B cell (primary cell): ENCODE results near the gene PSMD6. TPM values are rescaled to one million over a fixed set of nuclear protein-coding genes. Genes with fewer than 3 reads are reported as not detected.
A peak's percentile ranks its signal among the peaks of the same experiment; 100 is the strongest.

Source experiments
- ATAC-seq: fragments of 200-7000 bp; cut with Tn5 transposase; one replicate; pipeline ENCODE4 v1.10.0; 2021; ENCODE audit warnings: low read depth, mild to moderate bottlenecking, moderate number of reproducible peaks, moderate library complexity
- CTCF ChIA-PET: fragments of 350-600 bp; sonication (Branson Sonifier 250); formaldehyde crosslinking; loops from one replicate; lab custom pipeline; 2021; ENCODE audit warnings: antibody characterized with exemption, inconsistent platforms; lab: Charles Lee
- POLR2A ChIA-PET: fragments of 350-600 bp; sonication (Branson Sonifier 250); formaldehyde crosslinking; loops from one replicate; lab custom pipeline; 2021; ENCODE audit warnings: antibody characterized with exemption; lab: Charles Lee
- DNase-seq: peaks from one replicate; pipeline ENCODE4 v3.0.0; 2013
- H2AFZ ChIP-seq: 2 replicates; pipeline ENCODE4 v1.6.1; 2012; ENCODE audit warnings: mild to moderate bottlenecking, low read depth, low read length; ENCODE audit not compliant: insufficient read depth, poor library complexity, severe bottlenecking
- H3K27ac ChIP-seq, 2 donors: 1 replicate in 1 of 2; 2 replicates in 1 of 2; pipeline ENCODE4 v1.5.1; 2012 to 2013; ENCODE audit warnings: low read length in 2 of 2, mild to moderate bottlenecking in 2 of 2, moderate library complexity in 1 of 2
- H3K27me3 ChIP-seq, 4 experiments: fragments of 200-600 bp in 1 of 4; sonication (generic) in 1 of 4; replicated peaks in 1 of 4; 1 replicate in 2 of 4; 2 replicates in 2 of 4; pipeline versions ENCODE4 v1.6.1 to v1.7.0; 2013 to 2016; ENCODE audit warnings: low read length in 3 of 4, mild to moderate bottlenecking in 2 of 4, mixed read lengths in 1 of 4, moderate library complexity in 1 of 4; ENCODE audit not compliant: insufficient read depth in 4 of 4, control insufficient read depth in 3 of 4; ENCODE audit errors: control extremely low read depth in 1 of 4
- H3K36me3 ChIP-seq, 2 experiments: replicated peaks in 1 of 2; 1 replicate in 1 of 2; 2 replicates in 1 of 2; pipeline versions ENCODE4 v1.6.1 to v1.7.1; 2013; ENCODE audit warnings: low read length in 1 of 2; ENCODE audit not compliant: insufficient read depth in 2 of 2, control insufficient read depth in 1 of 2; ENCODE audit errors: control extremely low read depth in 1 of 2, extremely low read depth in 1 of 2
- H3K4me1 ChIP-seq, 2 donors: fragments of 200-600 bp in 1 of 2; sonication (generic) in 1 of 2; 1 replicate in 1 of 2; 2 replicates in 1 of 2; pipeline versions ENCODE4 v1.5.1 to v1.6.1; 2013 to 2017; ENCODE audit warnings: low read length in 2 of 2; ENCODE audit not compliant: control insufficient read depth in 2 of 2, insufficient read depth in 2 of 2
- H3K4me2 ChIP-seq: replicated peaks from 2 replicates; pipeline ENCODE3; 2012; ENCODE audit warnings: mild to moderate bottlenecking, low read depth, low read length; ENCODE audit not compliant: poor library complexity, severe bottlenecking
- H3K4me3 ChIP-seq, 5 experiments: fragments of 200-600 bp in 1 of 5; sonication (generic) in 1 of 5; 1 replicate in 3 of 5; 2 replicates in 2 of 5; pipeline versions ENCODE4 v1.5.1 to v1.7.0; 2011 to 2016; ENCODE audit warnings: low read length in 4 of 5, mild to moderate bottlenecking in 4 of 5, low read depth in 2 of 5, control low read depth in 1 of 5, moderate library complexity in 1 of 5; ENCODE audit not compliant: insufficient read depth in 1 of 5; ENCODE audit errors: control extremely low read depth in 1 of 5, extremely low read depth in 1 of 5
- H3K79me2 ChIP-seq: fragments of 200-600 bp; sonication (generic); one replicate; pipeline ENCODE4 v1.6.0; 2016; ENCODE audit warnings: low read length; ENCODE audit not compliant: control insufficient read depth, insufficient read depth
- H3K9ac ChIP-seq: fragments of 200-600 bp; sonication (generic); 2 replicates; pipeline ENCODE4 v1.6.1; 2017; ENCODE audit warnings: mild to moderate bottlenecking, low read length, moderate library complexity
- H3K9me3 ChIP-seq, 3 donors: one replicate each; pipeline versions ENCODE4 v1.6.1 to v1.7.1; 2013; ENCODE audit warnings: low read length in 2 of 3; ENCODE audit not compliant: control insufficient read depth in 2 of 3, insufficient read depth in 1 of 3; ENCODE audit errors: control extremely low read depth in 1 of 3
- H4K20me1 ChIP-seq: 2 replicates; pipeline ENCODE4 v1.6.0; 2012; ENCODE audit warnings: mild to moderate bottlenecking, low read length; ENCODE audit not compliant: insufficient read depth, control insufficient read depth, poor library complexity, severe bottlenecking
- H3K27ac Mint-ChIP-seq: one replicate; pipeline ENCODE4 v1.8.0; 2021; ENCODE audit warnings: mixed read lengths
- H3K27me3 Mint-ChIP-seq: one replicate; pipeline ENCODE4 v1.8.0; 2021; ENCODE audit warnings: mixed read lengths
- H3K4me1 Mint-ChIP-seq: one replicate; pipeline ENCODE4 v1.8.0; 2021; ENCODE audit warnings: mixed read lengths
- H3K4me3 Mint-ChIP-seq: one replicate; pipeline ENCODE4 v1.8.0; 2021; ENCODE audit warnings: mixed read lengths
- H3K9me3 Mint-ChIP-seq: one replicate; pipeline ENCODE4 v1.8.0; 2022; ENCODE audit warnings: mixed read lengths; ENCODE audit not compliant: insufficient read depth
- EZH2 ChIP-seq: IDR thresholded peaks from 2 replicates; pipeline ENCODE4 v1.6.1; 2012; ENCODE audit warnings: borderline replicate concordance, low read depth, mild to moderate bottlenecking, moderate library complexity, low read length; ENCODE audit not compliant: insufficient read depth, poor library complexity, severe bottlenecking
- WGBS: methylation state at CpG from one replicate; pipeline ENCODE4 v1.1.5; 2013; ENCODE audit warnings: missing lambda C conversion rate; ENCODE audit not compliant: insufficient coverage; 5-methylcytosine and 5-hydroxymethylcytosine counted together
- intact Hi-C: fragments of 100-400 bp; cut with micrococcal nuclease; formaldehyde crosslinking; loops from one replicate; pipeline ENCODE4 v1.10.0; 2022
- polyA plus RNA-seq: library from polyadenylated mRNA; depleted of rRNA; stranded (reverse); fragments of >200 nt; gene quantifications from 2 replicates; pipeline ENCODE4 v1.2.3, GENCODE V29; 2012
- total RNA-seq, 2 donors: library from RNA; stranded (reverse); fragments of 120-200 nt in 1 of 2; gene quantifications; 1 replicate in 1 of 2; 2 replicates in 1 of 2; pipeline versions ENCODE4 v1.2.3 to v1.2.4, GENCODE V29; 2013 to 2022
- TF ChIP-seq, protein P1 (sequence below): fragments of 200-600 bp; IDR thresholded peaks from one replicate; pipeline ENCODE4 v1.8.0; 2022; ENCODE audit warnings: antibody characterized with exemption, mild to moderate bottlenecking

PSMD6 gene
- total and polyA plus RNA-seq, 2 donors (not counting 1 experiment from before 2014, with no cell fraction given) = 34.7 to 63.4 TPM

DNA sequence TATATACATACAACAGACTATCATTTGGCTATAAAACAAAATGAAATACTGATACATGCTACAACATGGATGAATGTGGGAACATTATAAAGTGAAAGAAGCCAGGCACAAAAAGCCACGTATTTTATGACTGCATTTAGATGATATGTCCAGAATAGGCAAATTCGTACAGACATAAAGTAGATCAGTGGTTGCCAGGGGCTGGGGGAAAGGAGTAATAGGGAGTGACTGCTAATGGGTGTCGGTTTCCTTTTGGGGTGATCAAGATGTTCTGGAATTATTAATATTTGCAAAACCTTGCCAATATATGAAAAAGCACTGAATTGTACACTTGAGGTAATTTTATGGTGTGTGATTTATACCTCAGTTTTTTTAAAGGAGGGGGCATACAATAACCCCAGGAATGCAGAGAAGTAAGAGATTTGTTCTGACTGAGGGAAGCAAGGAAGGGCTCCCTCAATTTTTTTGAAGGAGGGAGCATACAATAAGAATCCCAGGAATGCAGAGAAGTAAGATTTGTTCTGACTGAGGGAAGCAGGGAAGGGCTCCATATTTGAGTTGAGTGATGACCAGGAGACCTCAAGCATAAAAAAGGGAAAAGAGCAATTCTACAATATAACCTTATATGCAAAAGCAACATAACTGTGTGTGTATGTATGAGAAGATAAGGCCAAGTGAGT is 6.2 kb downstream of the PSMD6 start:
- Histone ChIP-seq H3K4me1 (peaks cover 4% of the 10 kb centered on the region in 2 donors), H3K4me2 (no peak overlapping the region), H4K20me1 (no peaks in the 10 kb centered on the region), H3K9ac (no peak overlapping the region), H3K79me2 (peaks cover 10% of the 10 kb centered on the region), H3K4me3 (no peak overlapping the region), H2AFZ (no peak overlapping the region), H3K27me3 (no peaks in the 10 kb centered on the region), H3K27ac (no peak overlapping the region), H3K36me3 (peaks cover 9 to 71% of the 10 kb centered on the region in 2 experiments), H3K9me3 (no peaks in the 10 kb centered on the region)
- no peaks in the 10 kb centered on the region for H3K9me3 Mint-ChIP-seq
- H3K27me3 Mint-ChIP-seq = no peaks in the 10 kb centered on the region
- CTCF ChIA-PET = no interaction called here
- no peak for ATAC-seq
- peak overlapping the region; percentile 7 for H3K27ac Mint-ChIP-seq
- H3K4me3 Mint-ChIP-seq = no peak overlapping the region
- intact Hi-C loops = no loop called here
- no peak for TF ChIP-seq EZH2
- TF ChIP-seq, protein P1, sequence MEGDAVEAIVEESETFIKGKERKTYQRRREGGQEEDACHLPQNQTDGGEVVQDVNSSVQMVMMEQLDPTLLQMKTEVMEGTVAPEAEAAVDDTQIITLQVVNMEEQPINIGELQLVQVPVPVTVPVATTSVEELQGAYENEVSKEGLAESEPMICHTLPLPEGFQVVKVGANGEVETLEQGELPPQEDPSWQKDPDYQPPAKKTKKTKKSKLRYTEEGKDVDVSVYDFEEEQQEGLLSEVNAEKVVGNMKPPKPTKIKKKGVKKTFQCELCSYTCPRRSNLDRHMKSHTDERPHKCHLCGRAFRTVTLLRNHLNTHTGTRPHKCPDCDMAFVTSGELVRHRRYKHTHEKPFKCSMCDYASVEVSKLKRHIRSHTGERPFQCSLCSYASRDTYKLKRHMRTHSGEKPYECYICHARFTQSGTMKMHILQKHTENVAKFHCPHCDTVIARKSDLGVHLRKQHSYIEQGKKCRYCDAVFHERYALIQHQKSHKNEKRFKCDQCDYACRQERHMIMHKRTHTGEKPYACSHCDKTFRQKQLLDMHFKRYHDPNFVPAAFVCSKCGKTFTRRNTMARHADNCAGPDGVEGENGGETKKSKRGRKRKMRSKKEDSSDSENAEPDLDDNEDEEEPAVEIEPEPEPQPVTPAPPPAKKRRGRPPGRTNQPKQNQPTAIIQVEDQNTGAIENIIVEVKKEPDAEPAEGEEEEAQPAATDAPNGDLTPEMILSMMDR = no peak
- POLR2A ChIA-PET = no interaction called here
- no peak for DNase-seq
- H3K4me1 Mint-ChIP-seq = peaks cover 12% of the 10 kb centered on the region
- no CpG with 5 or more reads among the region's 3 CpGs for WGBS

DNA sequence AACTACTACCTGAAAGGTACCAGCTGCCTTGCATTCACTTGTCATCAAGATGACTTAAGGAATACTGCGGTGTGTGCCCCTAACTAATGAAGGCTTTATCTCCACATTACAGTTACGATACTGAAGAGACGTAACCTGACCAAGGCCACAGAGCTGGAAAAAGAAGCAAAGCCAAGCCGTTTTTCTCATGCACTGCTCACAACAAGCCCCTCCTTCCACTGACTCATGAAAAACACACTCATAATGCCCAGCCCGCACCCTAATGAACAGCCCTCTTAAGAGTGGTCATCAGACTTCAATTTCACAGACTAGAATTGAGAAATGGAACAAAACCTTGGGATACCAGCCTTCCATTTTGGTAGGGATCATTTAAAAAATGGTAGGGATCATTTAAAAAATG is 11.6 kb downstream of the PSMD6 start:
- DNase-seq = no peak
- Mint-ChIP-seq H3K9me3 (no peaks in the 10 kb centered on the region), H3K27ac (peak overlapping the region; percentile 17), H3K27me3 (no peaks in the 10 kb centered on the region), H3K4me3 (no peak overlapping the region), H3K4me1 (no peaks in the 10 kb centered on the region)
- intact Hi-C loops = no loop called here
- no peak overlapping the region for H3K27ac ChIP-seq
- no peak overlapping the region for H3K9ac ChIP-seq
- 94% methylated on average over 5 of the region's 5 CpGs for WGBS
- no peak overlapping the region for H3K4me3 ChIP-seq
- H3K4me1 ChIP-seq = no peaks in the 10 kb centered on the region
- no peaks in the 10 kb centered on the region for H3K9me3 ChIP-seq
- TF ChIP-seq, protein P1 = no peak
- TF ChIP-seq EZH2 = no peak
- no peak overlapping the region for H3K4me2 ChIP-seq
- ChIA-PET CTCF (interaction anchor here (1.9 kb wide), 1 partner anchor 17 kb away, joined by 8 read pairs; no protein-coding TSS in a partner anchor), POLR2A (no interaction called here)
- H3K27me3 ChIP-seq = no peaks in the 10 kb centered on the region
- peaks cover 7% of the 10 kb centered on the region for H3K79me2 ChIP-seq
- H4K20me1 ChIP-seq = no peaks in the 10 kb centered on the region
- ATAC-seq = no peak
- peaks cover 11 to 81% of the 10 kb centered on the region in 2 experiments for H3K36me3 ChIP-seq
- H2AFZ ChIP-seq = no peak overlapping the region
